Psoas muscle (tissue), 8 donors: ENCODE measurements around the gene PLXDC2. TPM values are rescaled to one million over a fixed set of nuclear protein-coding genes. Genes with fewer than 3 reads are reported as not detected.
A peak's percentile ranks its signal among the peaks of the same experiment; 100 is the strongest.

Experiments
- ATAC-seq, 4 donors: fragments of 200-7000 bp; cut with Tn5 transposase; one replicate each; pipeline ENCODE4 v1.9.1; 2020; ENCODE audit warnings: moderate library complexity in 3 of 4, mild to moderate bottlenecking in 2 of 4
- DNase-seq, 2 donors: peaks; one replicate each; pipeline ENCODE4 v3.0.0-alpha.2; 2020
- H3K27ac ChIP-seq: fragments of 200-600 bp; one replicate; pipeline ENCODE4 v1.8.0; 2022
- H3K27me3 ChIP-seq, 3 donors: fragments of 200-600 bp in 1 of 3; one replicate each; pipeline versions ENCODE4 v1.6.1 to v1.8.0; 2013 to 2022; ENCODE audit warnings: low read length in 2 of 3, mild to moderate bottlenecking in 2 of 3, moderate library complexity in 1 of 3; ENCODE audit not compliant: insufficient read depth in 3 of 3
- H3K36me3 ChIP-seq, 2 donors: fragments of 200-600 bp in 1 of 2; one replicate each; pipeline versions ENCODE4 v1.6.1 to v1.8.0; 2013 to 2022; ENCODE audit warnings: low read depth in 1 of 2, mild to moderate bottlenecking in 1 of 2, moderate library complexity in 1 of 2; ENCODE audit not compliant: insufficient read depth in 1 of 2
- H3K4me1 ChIP-seq: fragments of 200-600 bp; one replicate; pipeline ENCODE4 v1.8.0; 2022
- H3K4me3 ChIP-seq: fragments of 200-600 bp; one replicate; pipeline ENCODE4 v1.8.0; 2022; ENCODE audit warnings: mild to moderate bottlenecking
- H3K9me3 ChIP-seq: fragments of 200-600 bp; one replicate; pipeline ENCODE4 v1.8.0; 2022
- WGBS, 3 donors: extraction: QIAGEN DNeasy Blood & Tissue Kit; methylation state at CpG; one replicate each; pipeline versions ENCODE4 v1.1.6 to v1.1.7; 2013; 5-methylcytosine and 5-hydroxymethylcytosine counted together
- intact Hi-C, 2 donors: fragments of 100-400 bp; cut with DNase I; formaldehyde crosslinking; loops; one replicate each; pipeline versions ENCODE4 v1.11.0 to v1.14.2; 2022
- polyA plus RNA-seq, 3 donors: library from polyadenylated mRNA; stranded (reverse); fragments of 200-250 nt; gene quantifications; one replicate each; pipeline ENCODE4 v1.2.3, GENCODE V29; 2013
- total RNA-seq, 4 donors: library from RNA; stranded (reverse); fragmentation: NEBNext Ultra II Directional in 2 of 4; extraction: Animal tissue kit (Norgen Biotek cat#: 25700) in 2 of 4; gene quantifications; one replicate each; pipeline versions ENCODE4 v1.2.1 to v1.2.4, GENCODE V29; 2021 to 2023
- TF ChIP-seq, protein P1 (sequence below): fragments of 200-600 bp; IDR thresholded peaks from one replicate; pipeline ENCODE4 v1.8.0; 2022; ENCODE audit warnings: antibody characterized with exemption
- donor health status: healthy with polysubstance abuse.
- donor health status: DM: no; HTN: no; CAD: no; lungs with moderate emphysema.
- donor health status: Bipolar disorder and iron deficiency.
- donor health status: healthy.
- donor health status: DM: yes; HTN: yes; CAD: no.
- donor health status: DM: no; HTN: no; CAD: no.
- donor health status: DM: no; HTN: no; CAD: no.
- donor health status: DM: yes; HTN: yes; CAD: no.

Gene PLXDC2
- total and polyA plus RNA-seq, 7 donors, result 2.3 to 21.4 (median 9.2) TPM

- Histone ChIP-seq H3K4me3 (no peak overlapping the region), H3K9me3 (no peaks in the 10 kb centered on the region), H3K4me1 (peaks cover 3% of the 10 kb centered on the region), H3K27me3 (no peaks in the 10 kb centered on the region), H3K27ac (peak overlapping the region; percentile 9), H3K36me3 (no peaks in the 10 kb centered on the region)
- DNase-seq (no peak), ATAC-seq (no peak)
- intact Hi-C loops, result loop anchor here in 1 of 2 donors (5.0 kb wide), 1 partner anchor 60 kb away; no protein-coding TSS in a partner anchor
- WGBS, 3 donors, result 46 to 71% (median 47%) methylated on average over 11 of the region's 11 CpGs
- TF ChIP-seq, protein P1, sequence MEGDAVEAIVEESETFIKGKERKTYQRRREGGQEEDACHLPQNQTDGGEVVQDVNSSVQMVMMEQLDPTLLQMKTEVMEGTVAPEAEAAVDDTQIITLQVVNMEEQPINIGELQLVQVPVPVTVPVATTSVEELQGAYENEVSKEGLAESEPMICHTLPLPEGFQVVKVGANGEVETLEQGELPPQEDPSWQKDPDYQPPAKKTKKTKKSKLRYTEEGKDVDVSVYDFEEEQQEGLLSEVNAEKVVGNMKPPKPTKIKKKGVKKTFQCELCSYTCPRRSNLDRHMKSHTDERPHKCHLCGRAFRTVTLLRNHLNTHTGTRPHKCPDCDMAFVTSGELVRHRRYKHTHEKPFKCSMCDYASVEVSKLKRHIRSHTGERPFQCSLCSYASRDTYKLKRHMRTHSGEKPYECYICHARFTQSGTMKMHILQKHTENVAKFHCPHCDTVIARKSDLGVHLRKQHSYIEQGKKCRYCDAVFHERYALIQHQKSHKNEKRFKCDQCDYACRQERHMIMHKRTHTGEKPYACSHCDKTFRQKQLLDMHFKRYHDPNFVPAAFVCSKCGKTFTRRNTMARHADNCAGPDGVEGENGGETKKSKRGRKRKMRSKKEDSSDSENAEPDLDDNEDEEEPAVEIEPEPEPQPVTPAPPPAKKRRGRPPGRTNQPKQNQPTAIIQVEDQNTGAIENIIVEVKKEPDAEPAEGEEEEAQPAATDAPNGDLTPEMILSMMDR, result no peak
Observed at GRCh38 chr10:19872504-19873271, 56.5 kb downstream of the PLXDC2 start.

GRCh38 chr10:19874190-19874589 is 58.0 kb downstream of the PLXDC2 start:
- 68 to 92% (median 88%) methylated on average over 3 of the region's 3 CpGs for WGBS, 3 donors
- no peak overlapping the region for H3K4me3 ChIP-seq
- peaks cover 3% of the 10 kb centered on the region for H3K4me1 ChIP-seq
- TF ChIP-seq, protein P1, result no peak
- intact Hi-C loops, result loop anchor here in 1 of 2 donors (5.0 kb wide), 1 partner anchor 58 kb away; no protein-coding TSS in a partner anchor
- H3K27me3 ChIP-seq, result no peaks in the 10 kb centered on the region
- DNase-seq (no peak), ATAC-seq (peak in 3 of 4 donors; percentile 53 to 73 (median 69))
- no peaks in the 10 kb centered on the region for H3K9me3 ChIP-seq
- peak overlapping the region; percentile 59 for H3K27ac ChIP-seq
- H3K36me3 ChIP-seq, result no peaks in the 10 kb centered on the region

GRCh38 chr10:19874791-19875190 is 58.6 kb downstream of the PLXDC2 start:
- 59 to 72% (median 61%) methylated on average over 9 of the region's 9 CpGs for WGBS, 3 donors
- no peaks in the 10 kb centered on the region for H3K27me3 ChIP-seq
- no peaks in the 10 kb centered on the region for H3K36me3 ChIP-seq
- no peaks in the 10 kb centered on the region for H3K9me3 ChIP-seq
- TF ChIP-seq, protein P1, result no peak
- peak in 3 of 4 donors; percentile 75 to 90 (median 86) for ATAC-seq
- H3K27ac ChIP-seq, result peak overlapping the region; percentile 59
- no peak for DNase-seq
- peaks cover 3% of the 10 kb centered on the region for H3K4me1 ChIP-seq
- intact Hi-C loops, result loop anchor here in 1 of 2 donors (5.0 kb wide), 1 partner anchor 58 kb away; no protein-coding TSS in a partner anchor
- H3K4me3 ChIP-seq, result no peak overlapping the region

- no peaks in the 10 kb centered on the region for H3K36me3 ChIP-seq
- H3K27ac ChIP-seq, result no peak overlapping the region
- H3K4me3 ChIP-seq, result no peak overlapping the region
- TF ChIP-seq, protein P1, result no peak
- no peaks in the 10 kb centered on the region for H3K27me3 ChIP-seq
- ATAC-seq (no peak), DNase-seq (no peak)
- H3K4me1 ChIP-seq, result peaks cover 3% of the 10 kb centered on the region
- H3K9me3 ChIP-seq, result no peaks in the 10 kb centered on the region
- intact Hi-C loops, result no loop called here
- WGBS, 3 donors, result 79 to 95% (median 85%) methylated on average over 2 of the region's 2 CpGs
Observed at GRCh38 chr10:19876570-19876969, 60.3 kb downstream of the PLXDC2 start.
